Activated CD8-positive, alpha-beta memory T cell treated with anti-CD3 and anti-CD28 coated beads for 36 hours (primary cell): ENCODE measurements around the gene GPR26. TPM values are rescaled to one million over a fixed set of nuclear protein-coding genes. Genes with fewer than 3 reads are reported as not detected.

Source experiments
- CTCF ChIA-PET: fragments of 350-600 bp; sonication (Branson Sonifier 250); formaldehyde crosslinking; loops from one replicate; lab custom pipeline; 2021; ENCODE audit warnings: antibody characterized with exemption; lab: Charles Lee
- POLR2A ChIA-PET: fragments of 350-600 bp; sonication (Branson Sonifier 250); formaldehyde crosslinking; loops from one replicate; lab custom pipeline; 2021; ENCODE audit warnings: antibody characterized with exemption; lab: Charles Lee
- total RNA-seq, 2 experiments: library from RNA; stranded (reverse); gene quantifications; one replicate each; pipeline ENCODE4 v1.2.3, GENCODE V29; 2021

The GPR26 gene
- total RNA-seq, 2 experiments from 2014 or later = not detected

GRCh38 chr10:123744224-123744536 is 78.0 kb downstream of the GPR26 start:
- ChIA-PET CTCF (interaction anchor here (0.6 kb wide), 1 partner anchor 46 kb away, joined by 3 read pairs; no protein-coding TSS in a partner anchor), POLR2A (no interaction called here)

Other genes starting within 250 kb of the GPR26 start
- not detected for gene CPXM2, start 225.5 kb downstream of the GPR26 start, total RNA-seq